KMS-11 (cell line): ENCODE data around the gene RASA3.

ENCODE experiments used
- H2AFZ ChIP-seq: fragments of 200-600 bp; sonication (generic); 2 replicates; pipeline ENCODE4 v1.6.1; 2016; ENCODE audit warnings: antibody characterized with exemption, mixed run types, low read depth
- H3K27ac ChIP-seq: fragments of 200-600 bp; sonication (generic); 2 replicates; pipeline ENCODE4 v1.6.1; 2016; ENCODE audit warnings: mild to moderate bottlenecking, mixed run types
- H3K27me3 ChIP-seq: fragments of 200-600 bp; sonication (generic); 2 replicates; pipeline ENCODE4 v1.6.1; 2017; ENCODE audit warnings: mild to moderate bottlenecking, low read depth, mixed run types, moderate library complexity; ENCODE audit not compliant: insufficient read depth
- H3K36me3 ChIP-seq: fragments of 200-600 bp; sonication (generic); 2 replicates; pipeline ENCODE4 v1.6.1; 2017; ENCODE audit warnings: mild to moderate bottlenecking, mixed run types; ENCODE audit not compliant: insufficient read depth
- H3K4me1 ChIP-seq: fragments of 200-600 bp; sonication (generic); 2 replicates; pipeline ENCODE4 v1.6.1; 2016; ENCODE audit warnings: mild to moderate bottlenecking, low read depth, mixed run types; ENCODE audit not compliant: poor library complexity, severe bottlenecking
- H3K4me2 ChIP-seq: fragments of 200-600 bp; sonication (generic); 2 replicates; pipeline ENCODE4 v1.7.0; 2016; ENCODE audit warnings: mild to moderate bottlenecking, mixed run types
- H3K4me3 ChIP-seq: fragments of 200-600 bp; sonication (generic); IDR thresholded peaks from 2 replicates; pipeline ENCODE4 v1.6.1; 2017; ENCODE audit warnings: low read depth, low read length, mixed read lengths; ENCODE audit not compliant: insufficient read depth
- H3K79me2 ChIP-seq: fragments of 200-600 bp; sonication (generic); 2 replicates; pipeline ENCODE4 v1.6.1; 2016; ENCODE audit warnings: low read depth, mixed run types; ENCODE audit not compliant: insufficient read depth
- H3K9ac ChIP-seq: fragments of 200-600 bp; sonication (generic); 2 replicates; pipeline ENCODE4 v1.6.1; 2016; ENCODE audit warnings: mild to moderate bottlenecking, mixed run types
- H4K20me1 ChIP-seq: fragments of 200-600 bp; sonication (generic); 2 replicates; pipeline ENCODE4 v1.6.1; 2016; ENCODE audit warnings: mild to moderate bottlenecking, mixed run types; ENCODE audit not compliant: insufficient read depth
- CTCF ChIP-seq: fragments of 200-600 bp; sonication (generic); conservative IDR thresholded peaks from 2 replicates; pipeline ENCODE4 v1.6.1; 2017; ENCODE audit warnings: low read depth, mild to moderate bottlenecking, antibody characterized with exemption, low read length, moderate library complexity, mixed read lengths

Gene RASA3

GRCh38 chr13:114167426-114167825 lies 35.0 kb upstream of the RASA3 start:
- Histone ChIP-seq H3K9ac (no peak overlapping the region), H3K27me3 (peaks cover 3% of the 10 kb centered on the region; the same call in 1 of the 2 replicates), H4K20me1 (no peaks in the 10 kb centered on the region), H3K36me3 (no peaks in the 10 kb centered on the region), H3K27ac (no peak overlapping the region), H3K4me3 (no peak overlapping the region), H3K4me2 (no peak overlapping the region), H3K4me1 (no peaks in the 10 kb centered on the region), H3K79me2 (no peaks in the 10 kb centered on the region), H2AFZ (no peak overlapping the region)
- TF ChIP-seq CTCF: no peak

- H3K4me3 ChIP-seq: no peak overlapping the region
- H3K4me2 ChIP-seq: no peak overlapping the region
- no peaks in the 10 kb centered on the region for H3K36me3 ChIP-seq
- H3K79me2 ChIP-seq: no peaks in the 10 kb centered on the region
- H4K20me1 ChIP-seq: no peaks in the 10 kb centered on the region
- H2AFZ ChIP-seq: no peak overlapping the region
- no peaks in the 10 kb centered on the region for H3K4me1 ChIP-seq
- no peak for TF ChIP-seq CTCF
- no peak overlapping the region for H3K27ac ChIP-seq
- peaks cover 3% of the 10 kb centered on the region; the same call in 1 of the 2 replicates for H3K27me3 ChIP-seq
- H3K9ac ChIP-seq: no peak overlapping the region
These were observed 34.1 kb upstream of the RASA3 start for GRCh38 chr13:114166381-114167131.

GRCh38 chr13:114164681-114165429 lies 32.4 kb upstream of the RASA3 start:
- Histone ChIP-seq H3K27me3 (peaks cover 3% of the 10 kb centered on the region; the same call in 1 of the 2 replicates), H3K4me3 (no peak overlapping the region), H3K36me3 (no peaks in the 10 kb centered on the region), H3K9ac (no peak overlapping the region), H4K20me1 (no peaks in the 10 kb centered on the region), H3K4me2 (no peak overlapping the region), H3K27ac (no peak overlapping the region), H3K4me1 (no peaks in the 10 kb centered on the region), H2AFZ (no peak overlapping the region), H3K79me2 (no peaks in the 10 kb centered on the region)
- no peak for TF ChIP-seq CTCF

GRCh38 chr13:114164053-114164452 lies 31.6 kb upstream of the RASA3 start:
- Histone ChIP-seq H3K4me2 (no peak overlapping the region), H3K4me3 (no peak overlapping the region), H3K9ac (no peak overlapping the region), H3K36me3 (no peaks in the 10 kb centered on the region), H3K79me2 (no peaks in the 10 kb centered on the region), H4K20me1 (no peaks in the 10 kb centered on the region), H3K27me3 (peaks cover 3% of the 10 kb centered on the region; the same call in 1 of the 2 replicates), H3K4me1 (no peaks in the 10 kb centered on the region), H3K27ac (no peak overlapping the region), H2AFZ (no peak overlapping the region)
- no peak for TF ChIP-seq CTCF
